Activated CD4-positive, alpha-beta T cell treated with anti-CD3 and anti-CD28 coated beads, Interleukin-10, Interleukin-2, amounts not matched to agents 100 ng/mL and 50 ng/mL, durations not matched to agents 16 hours and 8 hours (primary cell): ENCODE data around the gene ZEB2.

ENCODE experiments used
- DNase-seq: peaks from one replicate; pipeline ENCODE4 v3.0.0-alpha.2; 2020

The ZEB2 gene

GRCh38 chr2:144346229-144346628 is 173.7 kb downstream of the ZEB2 start:
- DNase-seq, result no peak

GRCh38 chr2:144343145-144343544 is 176.8 kb downstream of the ZEB2 start:
- peak; percentile 50 for DNase-seq

- DNase-seq, result no peak
Measured at GRCh38 chr2:144341538-144341937, 178.4 kb downstream of the ZEB2 start.

GRCh38 chr2:144339048-144339447 is 180.9 kb downstream of the ZEB2 start:
- no peak for DNase-seq

GRCh38 chr2:144334551-144334950 is 185.4 kb downstream of the ZEB2 start:
- no peak for DNase-seq
